ENCODE results near the gene ASCC2.
"Not testable (repeated sequence)": the region's sequence is repeated elsewhere in the genome, so short reads cannot be mapped to it uniquely, and the experiment has no call there.

The ASCC2 gene

GRCh38 chr22:29837741-29838598 is at the start of gene ASCC2:
TSS of gene ASCC2 (minus strand) at chr22:29838274. CDS start at chr22:29832325, 5,949 bp downstream.
- in situ Hi-C loops (cut with MboI; ENCODE audit: low pct_unique_long_range_greater_than_20kb, low sequenced_read_pairs) = no loop called here
- DNase-seq = peak; percentile 99

- DNase-seq = no peak
- in situ Hi-C loops (cut with MboI; ENCODE audit: low pct_unique_long_range_greater_than_20kb, low sequenced_read_pairs) = no loop called here
Observed at GRCh38 chr22:29887358-29887757, 49.3 kb upstream of the ASCC2 start.

- in situ Hi-C loops (cut with MboI; ENCODE audit: low pct_unique_long_range_greater_than_20kb, low sequenced_read_pairs) = no loop called here
Observed at GRCh38 chr22:29886596-29886995, 48.5 kb upstream of the ASCC2 start.

GRCh38 chr22:29885610-29886009 is 47.5 kb upstream of the ASCC2 start:
- no peak for DNase-seq
- in situ Hi-C loops (cut with MboI; ENCODE audit: low pct_unique_long_range_greater_than_20kb, low sequenced_read_pairs) = no loop called here

More at GRCh38 chr22:29886596-29886995, 48.5 kb upstream of the ASCC2 start:
- DNase-seq = no peak

- in situ Hi-C loops (cut with MboI; ENCODE audit: low pct_unique_long_range_greater_than_20kb, low sequenced_read_pairs) = no loop called here
- DNase-seq = no peak
Observed at GRCh38 chr22:29883775-29884097, 45.7 kb upstream of the ASCC2 start.

- DNase-seq = peak; percentile 91
- in situ Hi-C loops (cut with MboI; ENCODE audit: low pct_unique_long_range_greater_than_20kb, low sequenced_read_pairs) = no loop called here
Observed at GRCh38 chr22:29883045-29883774, 45.1 kb upstream of the ASCC2 start, which contains the start of gene MTMR3. TSS of gene MTMR3 (plus strand) at chr22:29883174. CDS start at chr22:29971060, 87,886 bp downstream.

- in situ Hi-C loops (cut with MboI; ENCODE audit: low pct_unique_long_range_greater_than_20kb, low sequenced_read_pairs) = no loop called here
- no peak for DNase-seq
Observed at GRCh38 chr22:29882716-29883044, 44.6 kb upstream of the ASCC2 start.

GRCh38 chr22:29879753-29880152 is 41.7 kb upstream of the ASCC2 start:
- no peak for DNase-seq
- in situ Hi-C loops (cut with MboI; ENCODE audit: low pct_unique_long_range_greater_than_20kb, low sequenced_read_pairs) = no loop called here

GRCh38 chr22:29877620-29878019 is 39.5 kb upstream of the ASCC2 start:
- in situ Hi-C loops (cut with MboI; ENCODE audit: low pct_unique_long_range_greater_than_20kb, low sequenced_read_pairs) = no loop called here
- DNase-seq = no peak

GRCh38 chr22:29873943-29874342 is 35.9 kb upstream of the ASCC2 start:
- in situ Hi-C loops (cut with MboI; ENCODE audit: low pct_unique_long_range_greater_than_20kb, low sequenced_read_pairs) = no loop called here

GRCh38 chr22:29872989-29873388 is 34.9 kb upstream of the ASCC2 start:
- DNase-seq = peak; percentile 47
- in situ Hi-C loops (cut with MboI; ENCODE audit: low pct_unique_long_range_greater_than_20kb, low sequenced_read_pairs) = no loop called here

More at GRCh38 chr22:29873943-29874342, 35.9 kb upstream of the ASCC2 start:
- no peak for DNase-seq

GRCh38 chr22:29872144-29872893 is 34.2 kb upstream of the ASCC2 start:
- in situ Hi-C loops (cut with MboI; ENCODE audit: low pct_unique_long_range_greater_than_20kb, low sequenced_read_pairs) = no loop called here
- DNase-seq = no peak

GRCh38 chr22:29871684-29872083 is 33.6 kb upstream of the ASCC2 start:
- DNase-seq = no peak
- in situ Hi-C loops (cut with MboI; ENCODE audit: low pct_unique_long_range_greater_than_20kb, low sequenced_read_pairs) = no loop called here

GRCh38 chr22:29870574-29870973 is 32.5 kb upstream of the ASCC2 start:
- in situ Hi-C loops (cut with MboI; ENCODE audit: low pct_unique_long_range_greater_than_20kb, low sequenced_read_pairs) = no loop called here
- DNase-seq = no peak

- no peak for DNase-seq
- in situ Hi-C loops (cut with MboI; ENCODE audit: low pct_unique_long_range_greater_than_20kb, low sequenced_read_pairs) = no loop called here
Observed at GRCh38 chr22:29867851-29868250, 29.8 kb upstream of the ASCC2 start.

- no peak for DNase-seq
- in situ Hi-C loops (cut with MboI; ENCODE audit: low pct_unique_long_range_greater_than_20kb, low sequenced_read_pairs) = no loop called here
Observed at GRCh38 chr22:29867260-29867659, 29.2 kb upstream of the ASCC2 start.

- DNase-seq; in situ Hi-C loops (cut with MboI; ENCODE audit: low pct_unique_long_range_greater_than_20kb, low sequenced_read_pairs): not testable (repeated sequence)
Observed at GRCh38 chr22:29865572-29865971, 27.5 kb upstream of the ASCC2 start.

GRCh38 chr22:29861672-29862297 is 23.7 kb upstream of the ASCC2 start:
- DNase-seq = no peak
- in situ Hi-C loops (cut with MboI; ENCODE audit: low pct_unique_long_range_greater_than_20kb, low sequenced_read_pairs) = no loop called here

- in situ Hi-C loops (cut with MboI; ENCODE audit: low pct_unique_long_range_greater_than_20kb, low sequenced_read_pairs) = no loop called here
- DNase-seq = no peak
Observed at GRCh38 chr22:29860006-29860766, 22.1 kb upstream of the ASCC2 start.

Data from KBM-7 (cell line).